GM19238 (cell line): ENCODE results near the gene TSKS.
A peak's percentile ranks its signal among the peaks of the same experiment; 100 is the strongest.

Source experiments
- DNase-seq: peaks from one replicate; pipeline ENCODE4 v3.0.0; 2011; ENCODE audit warnings: low spot score; ENCODE audit not compliant: insufficient read length

TSKS gene

GRCh38 chr19:49718511-49718910 is 44.6 kb downstream of the TSKS start:
- no peak for DNase-seq

- no peak for DNase-seq
Measured at GRCh38 chr19:49716154-49716553, 47.0 kb downstream of the TSKS start.

- DNase-seq, result no peak
Measured at GRCh38 chr19:49713236-49713845, 49.8 kb downstream of the TSKS start.

- no peak for DNase-seq
Measured at GRCh38 chr19:49712397-49712859, 50.7 kb downstream of the TSKS start.

GRCh38 chr19:49710372-49710951 is 52.6 kb downstream of the TSKS start:
- DNase-seq, result no peak

GRCh38 chr19:49705919-49706318 is 57.2 kb downstream of the TSKS start:
- no peak for DNase-seq

GRCh38 chr19:49704888-49705642 is 58.0 kb downstream of the TSKS start:
- no peak for DNase-seq

- no peak for DNase-seq
Measured at GRCh38 chr19:49701271-49701786, 61.8 kb downstream of the TSKS start.

GRCh38 chr19:49700563-49700962 is 62.5 kb downstream of the TSKS start:
- no peak for DNase-seq

- DNase-seq, result no peak
Measured at GRCh38 chr19:49699364-49699763, 63.7 kb downstream of the TSKS start.

- no peak for DNase-seq
Measured at GRCh38 chr19:49696865-49697264, 66.2 kb downstream of the TSKS start.

GRCh38 chr19:49696115-49696514 is 67.0 kb downstream of the TSKS start:
- DNase-seq, result no peak

- DNase-seq, result no peak
Measured at GRCh38 chr19:49692147-49692506, 71.0 kb downstream of the TSKS start.

GRCh38 chr19:49691243-49692146 is 71.6 kb downstream of the TSKS start:
- DNase-seq, result peak; percentile 55

- peak; percentile 56 for DNase-seq
Measured at GRCh38 chr19:49690656-49691242, 72.4 kb downstream of the TSKS start, which contains the start of gene CPT1C. TSS of gene CPT1C (plus strand) at chr19:49691116. CDS start at chr19:49692253, 1,137 bp downstream.

- DNase-seq, result no peak
Measured at GRCh38 chr19:49690079-49690655, 72.9 kb downstream of the TSKS start.
